Smooth muscle cell of the brain vasculature (primary cell): ENCODE data around the gene WIPF3.

Experiments used
- DNase-seq: peaks from one replicate; pipeline ENCODE4 v3.0.0-alpha.2; 2012; ENCODE audit warnings: low read depth, low spot score

Gene WIPF3

DNA sequence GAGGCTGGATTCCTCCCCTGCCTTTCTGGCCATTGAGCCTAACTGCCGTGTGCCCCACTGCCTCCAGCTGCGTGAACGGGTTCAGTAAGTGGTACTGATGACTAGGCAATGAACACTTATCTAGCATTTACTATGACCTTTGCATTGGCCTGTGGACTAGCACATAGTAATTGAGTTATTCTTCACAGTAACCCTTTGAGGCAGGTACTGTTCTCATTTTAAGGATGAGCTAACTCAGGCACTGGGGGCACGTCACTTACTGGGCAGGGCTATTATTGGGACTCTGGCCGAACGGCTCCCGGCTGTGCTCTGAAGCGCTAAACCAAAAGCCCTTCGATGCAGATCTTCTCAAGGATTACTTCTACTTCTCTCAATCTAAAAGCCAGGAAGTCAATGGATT is 38.3 kb downstream of the WIPF3 start:
- DNase-seq: no peak

DNA sequence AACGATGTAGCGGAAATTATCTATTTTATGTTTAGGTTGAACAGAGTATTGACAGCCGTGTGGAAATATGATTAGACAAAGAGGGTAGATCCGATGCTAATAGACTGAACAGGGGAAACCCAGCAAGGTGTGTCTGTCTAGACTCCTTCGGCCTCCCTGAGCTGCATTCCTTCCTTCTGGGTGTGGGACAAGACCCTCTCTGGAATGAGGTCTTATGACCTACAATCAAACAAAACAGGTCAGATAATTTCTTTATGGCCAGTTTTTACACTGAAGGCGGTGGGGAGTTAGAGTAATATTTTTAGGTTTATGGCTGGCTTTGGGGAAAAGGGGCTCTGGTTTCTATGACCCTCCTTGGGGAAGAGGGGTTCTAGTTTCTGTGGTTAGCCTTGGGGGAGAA is 41.2 kb downstream of the WIPF3 start:
- no peak for DNase-seq

DNA sequence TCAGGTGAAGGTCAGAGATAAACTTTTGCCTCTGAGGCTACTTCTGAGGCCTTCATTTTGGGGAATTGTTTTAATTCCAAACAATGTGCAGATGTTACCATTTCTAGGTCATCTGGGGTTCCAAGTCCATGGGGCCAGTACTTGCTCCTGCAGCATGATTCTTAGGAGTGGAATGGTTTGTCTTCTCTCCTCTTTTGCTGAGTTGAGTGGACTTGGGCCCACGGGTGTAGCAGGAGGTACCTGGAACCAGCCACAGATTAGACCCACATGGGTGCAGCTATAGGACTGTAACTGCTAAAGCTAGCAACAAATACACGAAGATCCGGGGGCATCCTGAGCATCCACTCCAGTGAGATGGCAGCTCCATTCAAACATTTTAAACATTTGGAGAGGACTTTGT is 41.6 kb downstream of the WIPF3 start:
- DNase-seq: no peak

DNA sequence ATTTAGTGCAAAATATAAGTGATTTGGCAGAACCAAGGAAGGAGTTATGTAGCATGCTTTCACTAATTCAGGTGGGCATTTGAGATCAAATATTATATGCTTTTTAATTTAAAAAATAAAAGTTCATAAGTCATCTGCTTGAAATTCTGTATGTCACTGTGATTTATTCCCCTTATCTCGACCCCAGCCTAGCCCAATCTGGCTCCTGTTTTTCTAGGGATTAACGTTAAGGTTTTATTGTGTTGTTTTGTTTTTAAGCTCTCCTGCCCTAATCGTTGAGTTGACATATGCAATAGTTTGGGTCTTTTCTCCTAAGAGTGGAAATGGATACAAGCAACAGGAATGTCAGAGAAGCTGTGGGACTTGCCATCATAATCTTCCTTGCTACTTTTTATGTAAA is 42.6 kb downstream of the WIPF3 start:
- no peak for DNase-seq

DNA sequence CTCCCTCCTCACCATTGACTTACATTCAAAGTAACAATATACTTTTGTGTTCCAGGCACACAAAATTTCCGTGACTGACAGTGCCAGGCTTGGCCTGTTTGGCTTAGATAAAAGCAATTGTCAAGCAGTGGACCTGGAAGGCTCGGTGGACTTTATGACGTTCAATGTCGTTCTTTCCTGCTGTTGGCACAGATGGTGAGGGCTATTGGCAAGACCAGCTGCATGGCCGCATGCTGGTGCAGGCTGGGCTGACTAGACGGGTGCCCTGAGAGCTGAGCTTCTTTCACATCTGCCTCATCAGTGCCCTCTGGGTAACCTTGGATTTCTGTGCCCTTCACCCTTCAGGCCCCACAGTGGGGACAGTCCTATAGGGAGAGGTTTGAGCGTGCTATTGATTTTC is 45.2 kb downstream of the WIPF3 start:
- no peak for DNase-seq

DNA sequence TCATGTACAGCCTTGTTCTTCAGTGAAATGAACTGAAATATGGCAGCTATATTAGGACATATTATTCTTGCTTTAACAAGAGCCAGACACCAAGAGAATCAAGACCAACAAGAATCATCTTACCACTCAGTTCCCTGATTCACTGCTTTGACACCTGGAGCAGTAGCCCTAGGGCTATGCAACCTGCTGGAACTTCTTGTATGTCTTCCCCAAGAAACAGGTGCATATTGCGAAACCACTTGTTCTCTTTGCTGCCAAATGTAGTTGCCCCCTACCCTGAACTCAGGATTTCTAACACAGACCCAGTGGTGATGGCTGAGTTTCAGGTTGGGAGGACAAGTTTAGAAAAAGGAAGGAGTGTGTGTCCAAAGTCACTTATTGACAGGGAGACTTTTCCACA is 46.1 kb downstream of the WIPF3 start:
- DNase-seq: no peak

DNA sequence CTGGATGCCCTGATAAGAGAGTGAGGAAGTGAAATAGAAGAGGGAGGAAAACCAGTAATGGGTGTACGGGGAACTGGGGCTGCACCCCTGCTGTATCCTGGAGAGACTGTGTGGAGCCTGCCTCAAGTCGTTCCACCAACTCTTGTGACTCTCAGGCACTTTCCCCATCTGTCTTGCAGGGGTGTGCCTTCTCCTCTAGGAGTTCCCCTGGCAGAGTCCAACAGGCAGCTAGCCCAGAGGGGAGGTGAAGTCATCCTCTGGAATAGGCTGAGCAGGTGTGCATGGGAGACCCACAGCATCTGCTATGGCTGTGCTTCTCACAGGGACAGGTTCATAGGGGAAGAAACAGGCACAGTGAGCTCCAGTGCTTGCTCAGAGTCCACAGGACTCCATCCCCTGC is 46.8 kb downstream of the WIPF3 start:
- no peak for DNase-seq

DNA sequence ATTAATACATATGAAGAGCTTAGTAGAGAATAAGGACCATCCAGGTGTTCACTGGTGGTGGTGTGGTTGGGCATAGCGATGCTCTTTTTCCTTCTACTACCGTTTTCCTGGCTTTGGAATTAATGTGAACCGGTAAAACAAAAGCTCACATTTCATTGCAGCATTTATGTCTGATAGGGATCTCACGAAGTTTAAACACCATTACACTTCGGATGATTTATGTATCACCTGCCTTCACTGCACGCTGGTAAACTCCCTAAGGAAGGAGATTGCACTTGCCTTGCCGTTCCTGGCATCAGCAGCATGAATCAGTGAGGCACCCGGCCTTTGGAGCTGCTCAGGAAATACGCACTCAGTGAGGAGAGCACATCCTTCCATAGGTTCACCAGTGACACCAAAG is 47.5 kb downstream of the WIPF3 start:
- no peak for DNase-seq

DNA sequence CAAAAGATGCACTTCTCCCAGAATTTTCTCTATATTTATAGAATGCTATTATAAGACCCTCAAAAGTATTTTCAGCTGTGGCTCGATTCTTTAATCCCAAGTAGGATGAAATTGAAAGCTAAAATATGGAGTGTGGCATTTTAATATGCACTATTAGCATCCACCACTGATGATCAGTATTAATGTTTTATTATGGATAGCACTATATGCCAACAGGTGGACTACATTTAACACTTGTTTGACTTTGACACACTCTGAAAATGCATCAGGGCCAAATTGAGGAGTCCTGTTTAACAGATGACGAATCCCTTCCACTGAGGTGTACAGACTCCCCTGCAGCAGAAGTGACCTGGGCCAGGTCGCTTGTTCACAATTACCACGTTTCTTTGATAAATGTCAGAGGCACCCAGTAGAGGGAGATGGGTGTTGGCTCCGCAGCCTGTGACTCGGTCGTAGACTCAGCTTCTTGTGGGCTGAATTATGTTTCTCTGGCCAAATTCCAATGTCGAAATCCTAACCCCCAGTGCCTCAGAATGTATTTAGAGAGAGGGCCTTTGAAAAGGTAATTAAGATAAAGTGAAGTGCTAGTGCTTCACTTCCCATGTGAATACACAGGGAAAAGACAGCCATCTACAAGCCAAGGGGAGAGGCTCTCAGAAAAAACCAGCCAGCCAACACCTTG is 48.1 kb downstream of the WIPF3 start:
- DNase-seq: no peak

DNA sequence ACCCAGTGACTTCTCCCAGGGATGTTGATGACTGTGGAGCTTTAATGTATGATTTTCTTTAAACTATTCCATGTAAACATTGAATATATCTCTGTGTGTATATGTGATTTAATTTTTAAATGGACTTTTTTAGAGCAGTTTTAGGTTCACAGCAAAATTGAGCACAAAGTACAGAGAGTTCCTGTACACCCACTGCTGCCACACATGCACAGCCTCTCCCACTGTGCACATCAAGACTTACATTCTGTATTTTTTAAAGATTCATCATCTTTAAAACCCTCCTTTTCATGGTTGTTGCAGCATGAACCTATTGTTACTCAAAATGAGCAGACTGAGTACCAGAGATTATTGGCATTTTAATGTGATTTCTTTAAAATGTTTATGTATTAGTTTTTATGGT is 51.3 kb downstream of the WIPF3 start:
- DNase-seq: no peak

DNA sequence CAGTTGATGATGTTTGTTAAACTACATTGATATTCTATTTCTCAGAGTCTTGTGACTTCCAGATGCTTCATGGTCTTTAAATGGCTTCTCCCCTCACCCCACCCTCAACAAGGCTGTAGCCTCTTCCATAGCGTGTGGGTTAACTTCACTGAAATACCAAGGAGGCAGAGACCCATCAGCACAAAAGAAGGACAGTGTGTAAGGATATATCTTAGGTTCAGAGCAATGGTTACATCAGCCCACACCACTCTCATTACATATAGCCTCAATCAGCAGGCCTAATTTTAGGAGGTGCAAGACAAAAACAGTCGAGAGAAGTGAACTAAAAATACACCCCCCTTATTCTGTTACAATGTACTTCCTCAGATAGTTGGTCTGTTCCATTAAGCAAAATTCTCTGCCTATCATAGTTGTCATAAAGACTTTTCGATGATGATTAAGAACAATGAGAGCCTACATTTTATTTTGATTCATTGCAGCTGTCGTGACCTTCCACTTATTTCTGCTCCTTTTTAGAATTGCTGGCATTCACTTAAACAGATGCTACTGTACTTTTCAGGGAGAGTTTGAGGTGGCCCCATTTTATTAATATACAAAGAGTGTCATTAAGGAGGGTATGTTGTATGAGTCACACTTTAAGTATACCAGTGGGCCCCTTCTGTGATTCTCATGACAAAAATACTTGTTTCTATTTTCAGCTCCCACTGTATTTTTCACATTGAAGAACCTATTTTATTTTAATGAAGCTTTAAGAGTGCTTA is 52.1 kb downstream of the WIPF3 start:
- no peak for DNase-seq

DNA sequence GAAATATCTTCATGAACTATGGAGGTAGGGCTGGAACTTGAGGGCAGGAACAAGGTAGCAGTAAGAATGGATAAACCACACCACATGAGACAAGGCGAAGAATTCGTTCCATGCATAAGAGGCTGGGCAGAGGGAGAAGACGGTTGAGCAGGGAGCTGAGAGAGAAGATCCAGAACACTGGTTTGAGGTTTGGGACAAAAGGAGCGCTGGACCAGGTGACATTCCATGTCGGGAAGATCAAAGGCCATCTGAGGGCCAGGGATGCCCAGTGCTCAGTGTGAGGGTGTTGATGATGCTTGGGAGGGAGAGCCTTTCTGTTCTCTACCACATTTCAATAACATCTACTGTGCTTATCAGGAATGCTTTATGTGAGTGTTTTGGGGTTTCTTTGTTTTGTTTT is 52.8 kb downstream of the WIPF3 start:
- no peak for DNase-seq

DNA sequence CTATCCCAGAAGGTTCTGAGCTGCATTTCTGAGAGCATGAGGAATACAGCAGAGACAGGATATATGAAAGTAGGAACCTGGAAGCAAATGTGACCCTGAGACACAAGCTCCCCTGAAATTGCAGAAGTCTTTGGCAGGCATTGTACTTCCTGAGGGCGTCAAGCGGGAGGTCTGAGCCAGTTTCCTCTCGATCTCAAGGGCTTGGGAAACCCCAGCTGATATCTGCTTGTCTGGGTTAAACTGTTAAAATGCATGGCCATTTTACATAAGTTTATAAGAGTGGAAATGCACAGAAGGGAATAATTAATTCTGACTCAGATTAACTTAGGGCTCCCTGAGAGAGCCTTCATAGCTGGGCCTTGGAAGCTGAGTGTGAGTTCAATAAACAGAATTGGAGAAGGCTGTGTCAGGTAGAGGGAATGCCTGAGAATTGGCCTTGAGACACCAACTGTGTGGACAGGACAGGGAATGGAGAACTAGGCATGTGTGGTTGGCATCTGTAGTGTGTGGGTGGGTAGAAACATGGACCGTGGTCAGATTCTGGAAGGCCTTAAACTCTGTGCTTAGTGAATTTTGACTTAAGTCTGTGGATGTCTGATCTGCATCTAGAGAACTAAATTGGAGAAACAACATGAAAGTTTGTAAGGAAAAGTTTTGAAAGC is 53.3 kb downstream of the WIPF3 start:
- DNase-seq: no peak

DNA sequence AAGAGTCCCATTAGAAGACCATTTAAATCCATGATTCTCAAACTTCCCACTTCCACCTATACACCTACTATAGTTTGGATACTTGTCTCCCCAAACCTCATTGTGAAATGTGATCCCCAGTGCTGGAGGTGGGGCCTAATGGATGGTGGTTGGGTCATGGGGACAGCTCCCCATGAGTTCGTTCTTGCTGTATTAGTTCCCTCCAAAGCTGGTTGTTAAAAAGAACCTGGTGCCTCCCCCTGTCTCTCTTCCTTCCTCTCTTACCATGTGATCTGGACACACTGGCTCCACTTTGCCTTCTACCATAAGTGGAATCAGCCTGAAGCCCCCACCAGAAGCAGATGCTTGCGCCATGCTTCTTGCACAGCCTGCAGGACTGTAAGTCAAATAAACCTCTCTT is 53.9 kb downstream of the WIPF3 start:
- no peak for DNase-seq

DNA sequence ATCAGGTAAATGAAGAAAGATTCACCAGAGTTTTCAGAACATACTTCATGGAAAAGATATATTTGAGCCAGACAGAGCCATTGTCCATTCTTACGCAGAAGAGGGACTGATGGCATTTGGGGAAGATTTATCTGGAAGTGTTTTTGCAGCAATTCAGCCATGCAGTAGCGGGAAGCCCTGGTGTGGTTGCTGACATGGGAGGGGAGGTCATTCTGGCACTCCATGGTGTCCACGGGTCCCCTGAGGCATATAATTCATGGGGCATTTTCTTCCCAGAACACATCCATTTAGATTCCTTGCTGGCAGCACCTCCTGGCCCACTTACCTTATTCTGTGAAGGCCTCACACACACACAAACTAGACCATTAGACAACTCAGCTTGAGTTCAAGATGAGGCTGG is 55.6 kb downstream of the WIPF3 start:
- no peak for DNase-seq

DNA sequence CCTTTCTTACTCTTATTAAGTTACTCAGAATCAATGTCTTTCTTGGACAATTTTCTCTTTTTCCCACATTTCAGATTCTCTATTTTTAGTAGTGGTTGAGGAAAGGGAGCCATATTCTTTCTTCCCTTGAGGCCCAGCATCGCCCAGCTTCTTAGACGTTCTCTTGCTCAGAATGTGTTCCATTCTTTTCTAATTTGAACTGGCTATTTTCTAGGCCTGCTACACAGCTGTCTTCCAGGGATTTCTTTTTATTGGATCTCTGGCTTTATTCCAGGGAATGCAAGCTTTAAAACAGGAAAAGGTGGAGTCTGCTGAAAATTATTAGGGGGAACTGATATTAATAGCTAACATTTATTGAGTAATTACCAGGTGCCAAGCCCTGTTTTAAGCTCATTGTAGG is 58.3 kb downstream of the WIPF3 start:
- no peak for DNase-seq

DNA sequence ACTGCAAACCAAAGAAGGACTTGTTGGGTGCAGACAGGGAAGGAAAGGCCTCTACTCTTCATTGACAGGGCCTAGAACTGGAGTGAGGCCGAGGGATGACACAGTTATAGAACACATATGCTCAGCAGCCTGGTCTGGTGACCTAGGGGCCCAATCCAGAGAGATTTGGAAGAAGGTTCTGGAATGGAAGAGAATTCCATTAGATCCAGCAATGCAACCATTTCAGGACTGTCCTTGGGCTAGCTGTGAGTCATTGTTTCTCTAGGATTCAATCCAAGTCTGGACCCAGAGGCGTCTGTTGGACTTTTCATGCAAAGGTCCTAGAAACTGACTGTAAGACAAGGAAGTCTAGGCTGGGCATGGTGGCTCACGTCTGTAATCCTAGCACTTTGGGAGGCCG is 59.2 kb downstream of the WIPF3 start:
- peak; percentile 44 for DNase-seq

DNA sequence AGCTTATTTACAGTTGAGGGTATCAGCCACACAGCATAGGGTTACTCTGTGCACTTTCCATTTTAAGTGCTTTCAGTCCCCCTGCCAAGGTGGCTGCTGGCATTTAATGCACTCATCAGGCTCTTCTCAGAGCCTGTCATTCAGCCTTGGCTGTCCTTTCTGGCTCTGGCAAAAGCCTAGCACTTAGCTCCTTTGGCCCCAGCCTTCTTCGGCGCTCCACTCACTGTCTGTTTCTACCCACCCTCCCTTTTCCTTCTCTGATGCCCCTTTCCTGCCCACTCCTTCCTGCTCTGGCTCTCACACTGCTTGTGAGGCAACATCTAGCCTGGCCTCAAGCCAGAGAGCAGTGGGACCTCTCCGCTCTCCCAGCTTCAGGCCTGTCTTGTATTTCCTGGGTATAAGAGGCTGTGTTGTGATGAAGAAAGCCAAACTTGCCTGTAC is 60.2 kb downstream of the WIPF3 start:
- peak; percentile 71 for DNase-seq

DNA sequence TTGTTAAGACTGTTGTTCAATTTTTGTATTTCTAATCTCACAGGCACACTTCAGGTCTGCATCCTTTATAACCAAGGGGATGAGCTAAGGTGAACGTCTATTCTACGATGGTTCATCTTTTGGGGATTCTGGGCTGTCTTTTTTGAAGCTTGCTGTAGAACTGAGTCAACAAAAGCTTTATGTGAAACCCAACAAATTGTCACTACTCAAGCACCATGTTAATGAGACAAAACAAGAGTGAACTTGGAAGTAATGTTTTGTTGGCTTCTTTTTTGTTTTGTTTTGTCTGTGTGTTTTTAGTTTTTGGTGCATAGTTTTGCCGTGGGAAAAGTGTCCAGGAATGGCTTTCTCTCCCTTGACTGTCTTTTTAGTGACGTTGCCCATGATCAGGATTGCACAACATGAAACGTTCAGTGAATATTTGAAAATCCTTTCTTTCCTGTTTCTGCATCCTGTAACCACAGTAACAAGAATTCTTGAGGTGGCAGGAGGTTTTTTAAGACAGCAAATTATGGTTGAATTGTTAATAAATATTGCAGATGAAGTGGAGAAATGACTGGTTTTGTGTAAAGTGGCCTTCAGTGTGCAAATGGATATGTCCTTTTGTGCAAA is 65.6 kb downstream of the WIPF3 start:
- DNase-seq: no peak

DNA sequence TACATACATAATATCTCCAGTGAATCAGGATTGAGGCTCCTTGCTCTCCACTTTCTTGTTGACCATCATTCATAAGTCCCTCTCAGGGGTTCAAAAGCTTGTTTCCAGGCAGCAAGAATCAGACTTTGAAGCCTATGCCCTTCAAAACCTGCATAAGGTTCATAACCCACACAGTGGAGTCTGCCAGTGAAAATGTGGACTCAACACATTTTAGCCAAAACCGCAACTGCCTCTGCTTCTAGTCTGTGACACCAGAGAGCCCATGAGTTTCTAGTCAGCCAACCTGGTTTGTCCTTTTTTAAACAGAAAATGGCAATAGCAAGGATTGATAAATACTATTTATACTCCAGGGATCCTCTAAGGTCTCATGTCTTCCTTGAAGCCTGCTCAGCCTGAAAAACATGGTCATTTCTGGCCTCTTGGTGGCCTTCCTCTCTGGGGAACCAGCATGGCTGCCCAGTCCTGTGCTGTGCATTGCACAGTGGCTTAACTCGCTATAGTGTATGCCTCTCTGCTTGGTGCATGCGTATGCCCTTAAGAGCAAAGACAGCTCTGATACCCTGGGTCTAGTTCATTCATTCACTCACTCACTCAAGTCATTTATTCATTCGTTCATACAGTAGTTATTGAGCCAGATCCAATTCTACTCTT is 67.5 kb downstream of the WIPF3 start:
- DNase-seq: no peak

DNA sequence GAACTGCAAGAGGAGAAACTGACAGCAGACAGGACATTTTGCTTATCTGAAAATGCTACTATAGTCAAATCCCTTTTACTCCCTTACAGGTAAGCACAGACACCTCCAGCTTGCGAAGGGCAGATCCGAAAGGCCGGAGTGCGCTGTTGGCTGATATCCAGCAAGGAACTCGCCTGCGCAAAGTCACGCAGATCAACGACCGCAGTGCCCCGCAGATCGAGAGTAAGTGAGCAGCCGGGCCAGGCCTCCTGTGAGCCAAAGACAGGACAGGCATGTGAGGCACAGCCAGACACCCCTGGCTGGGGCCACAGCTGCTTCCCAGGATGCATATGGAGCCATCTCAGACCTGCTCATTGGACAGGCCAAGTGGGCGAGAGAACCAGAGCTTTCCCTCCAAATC is 69.4 kb downstream of the WIPF3 start:
- DNase-seq: no peak

DNA sequence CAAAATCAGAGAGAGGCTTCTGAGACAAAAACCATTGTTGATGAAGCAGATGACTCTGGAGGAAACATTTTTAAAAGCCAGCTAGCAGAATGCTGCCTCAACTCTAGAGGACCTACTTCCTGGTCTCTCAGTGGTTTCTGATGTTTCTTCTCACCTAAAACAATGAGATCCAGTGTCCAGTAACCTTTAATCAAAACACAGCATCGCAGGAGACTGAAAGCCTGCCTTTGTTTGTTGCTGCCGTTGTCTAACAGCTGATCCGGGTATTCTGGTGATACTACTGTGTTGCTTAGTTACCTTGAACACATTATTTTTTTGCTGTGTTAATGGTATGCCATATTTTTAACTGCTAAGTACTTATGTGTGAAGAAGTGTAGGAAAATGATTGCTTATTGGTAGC is 70.9 kb downstream of the WIPF3 start:
- DNase-seq: no peak
